GM10248 (cell line): ENCODE results near the gene LRRFIP1.
"Not testable (repeated sequence)": the region's sequence is repeated elsewhere in the genome, so short reads cannot be mapped to it uniquely, and the experiment has no call there.

ENCODE experiments used
- CTCF ChIA-PET: fragments of 300-600 bp; sonication (Branson Sonifier 250); formaldehyde crosslinking; extraction: SDS; loops from one replicate; lab custom pipeline; 2021; ENCODE audit warnings: antibody characterized with exemption; lab: Yijun Ruan, JAX
- POLR2A ChIA-PET: fragments of 350-650 bp; sonication (Branson Sonifier 250); formaldehyde crosslinking; extraction: SDS; loops from one replicate; lab custom pipeline; 2020; ENCODE audit warnings: antibody characterized with exemption; lab: Yijun Ruan, JAX
- DNase-seq: peaks from one replicate; pipeline ENCODE4 v3.0.0; 2012; ENCODE audit errors: extremely low spot score
- TF ChIP-seq, protein P1 (sequence below): IDR thresholded peaks from 2 replicates; pipeline ENCODE4 v1.5.1; 2012; ENCODE audit warnings: mild to moderate bottlenecking, low read depth; ENCODE audit errors: extremely low read depth, missing control alignments, control extremely low read depth

LRRFIP1 gene

DNA sequence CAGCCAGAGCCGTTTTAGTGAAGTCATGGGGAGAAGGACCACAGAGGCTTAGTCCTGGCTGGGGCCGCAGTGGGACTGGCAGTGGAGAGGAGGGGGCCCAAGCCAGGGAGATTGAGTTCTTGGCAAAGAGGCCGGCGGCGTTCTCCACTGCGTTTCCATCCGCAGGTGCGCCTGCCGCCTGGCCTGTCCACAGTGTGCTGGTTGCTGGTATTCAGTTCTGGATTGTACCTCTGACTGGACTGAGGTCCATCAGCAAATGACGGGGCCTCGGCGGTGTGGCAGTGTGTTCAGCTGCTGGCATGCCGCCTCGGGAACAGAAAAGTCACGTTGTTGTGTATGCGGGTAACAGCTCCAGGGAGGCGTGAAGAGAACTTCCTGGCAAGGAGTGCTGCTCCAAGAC is 36.8 kb downstream of the LRRFIP1 start:
- TF ChIP-seq, protein P1, sequence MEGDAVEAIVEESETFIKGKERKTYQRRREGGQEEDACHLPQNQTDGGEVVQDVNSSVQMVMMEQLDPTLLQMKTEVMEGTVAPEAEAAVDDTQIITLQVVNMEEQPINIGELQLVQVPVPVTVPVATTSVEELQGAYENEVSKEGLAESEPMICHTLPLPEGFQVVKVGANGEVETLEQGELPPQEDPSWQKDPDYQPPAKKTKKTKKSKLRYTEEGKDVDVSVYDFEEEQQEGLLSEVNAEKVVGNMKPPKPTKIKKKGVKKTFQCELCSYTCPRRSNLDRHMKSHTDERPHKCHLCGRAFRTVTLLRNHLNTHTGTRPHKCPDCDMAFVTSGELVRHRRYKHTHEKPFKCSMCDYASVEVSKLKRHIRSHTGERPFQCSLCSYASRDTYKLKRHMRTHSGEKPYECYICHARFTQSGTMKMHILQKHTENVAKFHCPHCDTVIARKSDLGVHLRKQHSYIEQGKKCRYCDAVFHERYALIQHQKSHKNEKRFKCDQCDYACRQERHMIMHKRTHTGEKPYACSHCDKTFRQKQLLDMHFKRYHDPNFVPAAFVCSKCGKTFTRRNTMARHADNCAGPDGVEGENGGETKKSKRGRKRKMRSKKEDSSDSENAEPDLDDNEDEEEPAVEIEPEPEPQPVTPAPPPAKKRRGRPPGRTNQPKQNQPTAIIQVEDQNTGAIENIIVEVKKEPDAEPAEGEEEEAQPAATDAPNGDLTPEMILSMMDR: no peak
- CTCF ChIA-PET: interaction anchor here (2.0 kb wide), 1 partner anchor 81 kb away, joined by 8 read pairs; no protein-coding TSS in a partner anchor
- DNase-seq: no peak
- POLR2A ChIA-PET: no interaction called here

DNA sequence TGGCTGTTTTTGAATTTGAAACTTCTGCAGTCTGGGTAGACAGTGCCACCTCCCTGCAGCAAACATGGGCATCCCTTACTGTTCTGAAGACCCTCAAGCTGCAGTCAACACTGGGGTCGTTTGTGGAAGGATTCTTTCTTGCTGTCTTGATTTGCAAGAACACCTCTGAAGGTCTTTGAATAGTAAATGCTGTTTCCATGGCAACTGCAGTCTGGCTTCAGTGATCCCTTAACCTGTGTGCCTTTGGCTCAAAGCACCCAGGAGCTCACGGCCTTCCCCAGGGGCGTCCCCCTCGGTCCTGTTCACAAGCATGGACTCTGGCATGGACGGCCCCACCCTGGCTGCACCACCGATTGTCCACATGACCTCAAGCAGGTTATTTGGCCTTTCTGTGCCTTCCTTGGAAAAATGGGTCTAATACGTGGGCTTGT is 38.3 kb downstream of the LRRFIP1 start:
- peak; percentile 54 for DNase-seq
- TF ChIP-seq, protein P1: no peak
- POLR2A ChIA-PET: no interaction called here
- CTCF ChIA-PET: interaction anchor here (2.0 kb wide), 1 partner anchor 79 kb away, joined by 8 read pairs; no protein-coding TSS in a partner anchor

DNA sequence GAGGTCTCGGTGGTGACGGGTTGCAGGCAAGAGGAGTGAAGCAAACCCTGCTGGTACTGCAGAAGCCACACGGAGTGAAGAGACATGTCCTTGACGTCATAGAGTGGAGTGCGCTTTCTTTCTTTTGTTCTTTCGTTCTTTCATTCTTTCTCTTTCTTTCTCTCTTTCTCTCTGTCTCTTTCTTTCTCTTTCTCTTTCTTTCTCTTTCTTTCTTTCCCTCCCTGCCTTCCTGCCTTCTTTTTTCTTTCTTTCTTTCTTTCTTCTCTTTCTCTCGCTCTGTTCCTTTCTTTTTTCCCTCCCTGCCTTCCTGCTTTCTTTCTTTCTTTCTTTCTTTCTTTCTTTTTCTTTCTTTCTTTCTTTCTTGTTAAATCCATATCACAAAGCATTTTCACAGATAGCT is 39.2 kb downstream of the LRRFIP1 start:
- no peak for DNase-seq

DNA sequence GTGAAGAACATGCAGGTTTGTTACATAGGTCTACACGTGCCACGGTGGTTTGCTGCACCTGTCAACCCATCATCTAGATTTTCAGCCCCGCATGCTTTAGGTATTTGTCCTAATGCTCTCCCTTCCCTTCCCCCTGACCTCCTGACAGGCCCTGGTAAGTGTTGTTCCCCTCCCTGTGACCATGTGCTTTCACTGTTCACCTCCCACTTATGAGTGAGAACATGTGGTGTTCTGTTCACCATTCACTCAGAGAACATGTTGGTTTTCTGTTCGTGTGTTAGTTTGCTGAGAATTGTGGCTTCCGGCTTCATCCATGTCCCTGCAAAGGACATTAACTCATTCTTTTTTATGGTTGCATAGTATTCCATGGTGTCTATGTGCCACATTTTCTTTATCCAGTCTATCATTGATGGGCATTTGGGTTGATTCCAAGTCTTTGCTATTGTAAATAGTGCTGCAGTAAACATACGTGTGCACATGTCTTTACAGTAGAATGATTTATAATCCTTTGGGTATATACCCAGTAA is 39.7 kb downstream of the LRRFIP1 start:
- POLR2A ChIA-PET, DNase-seq, CTCF ChIA-PET: not testable (repeated sequence)

More for the DNA sequence above, 39.2 kb downstream of the LRRFIP1 start:
- CTCF ChIA-PET: no interaction called here
- POLR2A ChIA-PET: no interaction called here
- TF ChIP-seq, protein P1: no peak

DNA sequence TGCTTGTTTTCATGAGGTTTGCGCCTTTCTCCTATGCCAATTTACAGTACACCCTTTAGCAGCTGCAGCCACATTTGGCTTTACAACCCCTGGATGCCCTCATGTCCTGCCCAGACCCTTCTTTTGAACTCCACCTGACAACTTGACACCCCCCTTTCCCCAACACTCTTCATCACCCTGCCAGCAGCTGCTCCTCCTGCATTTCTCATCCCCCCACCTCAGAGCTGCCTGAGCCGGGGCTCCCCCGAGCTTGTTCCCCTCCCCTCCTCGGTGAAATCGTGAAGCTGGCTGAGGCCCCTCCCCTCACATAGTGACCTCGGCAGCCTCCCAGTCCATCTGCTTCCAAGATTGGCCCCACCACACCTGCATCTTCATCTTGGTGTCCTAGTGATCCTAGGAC is 40.5 kb downstream of the LRRFIP1 start:
- CTCF ChIA-PET: interaction anchor here (1.3 to 9.1 kb wide), 3 partner anchors 15 to 96 kb away, joined by 3 to 212 read pairs (median 4); no protein-coding TSS in a partner anchor
- DNase-seq: no peak
- TF ChIP-seq, protein P1: no peak
- POLR2A ChIA-PET: no interaction called here

DNA sequence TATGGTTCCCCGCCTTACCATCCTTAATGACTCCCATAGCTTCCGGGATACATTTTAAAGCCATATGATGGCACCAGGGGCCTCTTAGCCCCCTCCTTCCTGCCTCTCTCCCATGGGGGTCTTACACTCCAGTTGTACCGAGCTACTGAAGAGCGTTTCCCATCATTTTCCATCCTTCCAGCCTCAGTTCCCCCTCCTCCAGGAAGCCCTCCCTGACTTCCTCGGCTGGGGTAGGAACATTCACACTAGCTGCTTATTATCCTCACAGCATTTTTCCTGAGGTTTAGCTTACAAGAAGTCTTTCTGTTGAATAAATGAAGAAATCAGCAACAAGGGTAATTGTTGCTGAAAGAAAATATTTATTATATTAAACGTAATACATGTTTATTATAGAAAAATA is 41.1 kb downstream of the LRRFIP1 start:
- POLR2A ChIA-PET: no interaction called here
- no peak for DNase-seq
- TF ChIP-seq, protein P1: no peak
- CTCF ChIA-PET: interaction anchor here (1.1 to 9.1 kb wide), 4 partner anchors 8 to 97 kb away, joined by 3 to 212 read pairs (median 4); no protein-coding TSS in a partner anchor

DNA sequence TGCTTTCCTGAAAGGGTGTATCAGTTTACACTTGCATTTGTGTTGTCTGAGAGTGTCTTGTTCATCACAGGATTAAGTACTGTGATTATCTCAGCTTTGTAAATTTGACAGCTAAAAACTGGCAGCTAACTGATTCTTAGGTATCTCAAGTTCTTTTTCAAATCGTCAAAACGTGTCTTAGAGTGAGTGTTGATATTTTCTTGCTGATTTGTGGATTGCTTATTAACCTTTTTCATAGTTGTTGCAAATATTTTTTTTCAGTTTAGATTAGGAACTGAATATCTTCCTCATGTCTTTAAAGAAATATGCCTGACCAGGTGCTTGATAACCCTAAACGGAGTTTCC is 41.9 kb downstream of the LRRFIP1 start:
- ChIA-PET POLR2A (no interaction called here), CTCF (interaction anchor here (1.1 to 9.1 kb wide), 5 partner anchors 9 to 97 kb away, joined by 3 to 212 read pairs (median 3); no protein-coding TSS in a partner anchor)

More for the DNA sequence above, 41.9 kb downstream of the LRRFIP1 start:
- TF ChIP-seq, protein P1: no peak
- DNase-seq: no peak
